Erythroblast (primary cell): Measurements from ENCODE around the gene ARMC9.

Experiments
- GATA1 ChIP-seq: IDR thresholded peaks from 2 replicates; pipeline ENCODE4 v1.6.1; 2011; ENCODE audit warnings: low read depth, mild to moderate bottlenecking, control low read depth, low read length, moderate library complexity
- POLR2A ChIP-seq: IDR thresholded peaks from 2 replicates; pipeline ENCODE4 v1.6.1; 2011; ENCODE audit warnings: mild to moderate bottlenecking, low read length

DNA sequence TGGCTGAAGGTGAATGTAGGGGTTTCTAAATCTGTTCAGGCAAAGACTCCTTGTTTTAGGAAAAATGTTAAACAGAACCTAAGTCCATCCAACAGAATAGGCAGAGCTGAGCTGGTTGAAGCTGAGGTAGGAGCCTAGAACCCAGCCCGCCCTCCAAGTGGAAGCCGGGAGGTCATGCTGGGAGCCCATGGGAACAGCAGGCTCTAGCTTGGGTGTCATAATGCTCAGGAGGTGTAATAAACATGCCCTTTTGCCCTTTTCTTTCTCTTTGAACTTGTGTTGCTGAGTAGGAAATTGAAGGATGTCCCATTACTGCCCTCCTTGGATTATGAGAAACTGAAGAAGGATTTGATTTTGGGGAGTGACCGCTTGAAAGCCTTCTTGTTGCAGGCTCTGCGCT lies 60.3 kb downstream of the ARMC9 start:
- TF ChIP-seq POLR2A: no peak
- no peak for TF ChIP-seq GATA1
